ENCODE measurements around the gene THSD4. TPM values are rescaled to one million over a fixed set of nuclear protein-coding genes. Genes with fewer than 3 reads are reported as not detected.

Gene THSD4
- polyA plus RNA-seq, 1 donor (not counting 4 experiments of a cell fraction or from before 2014, with no cell fraction given): 24.5 TPM

- H3K9me3 ChIP-seq (ENCODE audit: control insufficient read depth, low read depth, low read length): no peaks in the 10 kb centered on the region
- H3K4me3 ChIP-seq (ENCODE audit: control insufficient read depth in 2 of 3, extremely low read depth in 1 of 3, insufficient read depth in 2 of 3, low read depth in 1 of 3, low read length in 3 of 3): no peak overlapping the region
- peak; percentile 64 for FAIRE-seq
- H3K27me3 ChIP-seq (ENCODE audit: control insufficient read depth, extremely low read depth, insufficient read depth, low read length): no peaks in the 10 kb centered on the region
- no peak overlapping the region for H3K4me2 ChIP-seq (ENCODE audit: control insufficient read depth, extremely low read depth, insufficient read depth, low read depth, low read length)
- H3K9ac ChIP-seq (ENCODE audit: control insufficient read depth, extremely low read depth, insufficient read depth, low read length): no peak overlapping the region
- no peak overlapping the region for H2AFZ ChIP-seq (ENCODE audit: control insufficient read depth, low read length)
- no peaks in the 10 kb centered on the region for H4K20me1 ChIP-seq (ENCODE audit: control insufficient read depth, extremely low read depth, insufficient read depth, low read length)
- H3K36me3 ChIP-seq (ENCODE audit: control insufficient read depth in 2 of 2, extremely low read depth in 1 of 2, insufficient read depth in 2 of 2, low read length in 2 of 2): peaks cover 6 to 7% of the 10 kb centered on the region in 2 experiments
- no peaks in the 10 kb centered on the region for H3K9me1 ChIP-seq (ENCODE audit: control insufficient read depth, extremely low read depth, insufficient read depth, low read length)
- peaks cover 39% of the 10 kb centered on the region for H3K4me1 ChIP-seq (ENCODE audit: control insufficient read depth, extremely low read depth, insufficient read depth, low read length)
- dilution Hi-C loops (cut with MboI; ENCODE audit: extremely low pct_ligation_motif_present, low sequenced_read_pairs): no loop called here
- no peak for DNase-seq (ENCODE audit: low read depth, low spot score)
- TF ChIP-seq EZH2 (IDR thresholded peaks at IDR 0.05; ENCODE audit: low read length): no peak
- no peak for TF ChIP-seq CTCF (optimal IDR thresholded peaks at IDR 0.05 in 1 of 3, IDR thresholded peaks at IDR 0.05 in 1 of 3, conservative IDR thresholded peaks at IDR 0.05 in 1 of 3; ENCODE audit: extremely low read depth in 1 of 3, insufficient read depth in 2 of 3, low read length in 3 of 3)
- peaks cover 16% of the 10 kb centered on the region for H3K79me2 ChIP-seq (ENCODE audit: control insufficient read depth, insufficient read depth, low read length)
- H3K27ac ChIP-seq (ENCODE audit: control insufficient read depth, insufficient read depth, low read length): peak overlapping the region; percentile 2
These were observed 174.7 kb downstream of the THSD4 start for GRCh38 chr15:71290002-71290401.

GRCh38 chr15:71290881-71291635, 175.8 kb downstream of the THSD4 start:
- Histone ChIP-seq H3K27ac (ENCODE audit: control insufficient read depth, insufficient read depth, low read length) (peak overlapping the region; percentile 32), H3K4me1 (ENCODE audit: control insufficient read depth, extremely low read depth, insufficient read depth, low read length) (peaks cover 47% of the 10 kb centered on the region), H3K27me3 (ENCODE audit: control insufficient read depth, extremely low read depth, insufficient read depth, low read length) (no peaks in the 10 kb centered on the region), H3K79me2 (ENCODE audit: control insufficient read depth, insufficient read depth, low read length) (peaks cover 16% of the 10 kb centered on the region), H3K9me3 (ENCODE audit: control insufficient read depth, low read depth, low read length) (no peaks in the 10 kb centered on the region), H3K9me1 (ENCODE audit: control insufficient read depth, extremely low read depth, insufficient read depth, low read length) (no peaks in the 10 kb centered on the region), H3K4me2 (ENCODE audit: control insufficient read depth, extremely low read depth, insufficient read depth, low read depth, low read length) (no peak overlapping the region), H3K9ac (ENCODE audit: control insufficient read depth, extremely low read depth, insufficient read depth, low read length) (no peak overlapping the region), H2AFZ (ENCODE audit: control insufficient read depth, low read length) (no peak overlapping the region), H3K36me3 (ENCODE audit: control insufficient read depth in 2 of 2, extremely low read depth in 1 of 2, insufficient read depth in 2 of 2, low read length in 2 of 2) (peaks cover 6 to 7% of the 10 kb centered on the region in 2 experiments), H3K4me3 (ENCODE audit: control insufficient read depth in 2 of 3, extremely low read depth in 1 of 3, insufficient read depth in 2 of 3, low read depth in 1 of 3, low read length in 3 of 3) (no peak overlapping the region), H4K20me1 (ENCODE audit: control insufficient read depth, extremely low read depth, insufficient read depth, low read length) (no peaks in the 10 kb centered on the region)
- no peak for DNase-seq (ENCODE audit: low read depth, low spot score)
- TF ChIP-seq CTCF (optimal IDR thresholded peaks at IDR 0.05 in 1 of 3, IDR thresholded peaks at IDR 0.05 in 1 of 3, conservative IDR thresholded peaks at IDR 0.05 in 1 of 3; ENCODE audit: extremely low read depth in 1 of 3, insufficient read depth in 2 of 3, low read length in 3 of 3) (no peak), EZH2 (IDR thresholded peaks at IDR 0.05; ENCODE audit: low read length) (no peak)
- no peak for FAIRE-seq
- dilution Hi-C loops (cut with MboI; ENCODE audit: extremely low pct_ligation_motif_present, low sequenced_read_pairs): no loop called here
